Uterus (tissue), 4 donors: ENCODE measurements around the gene DDX56. TPM values are rescaled to one million over a fixed set of nuclear protein-coding genes. Genes with fewer than 3 reads are reported as not detected.
A peak's percentile ranks its signal among the peaks of the same experiment; 100 is the strongest.
"Not testable (repeated sequence)": the region's sequence is repeated elsewhere in the genome, so short reads cannot be mapped to it uniquely, and the experiment has no call there.

Experiments
- DNase-seq, 2 donors: peaks; one replicate each; pipeline ENCODE4 v3.0.0-alpha.2; 2019 to 2020
- H3K27ac ChIP-seq, 2 donors: fragments of 200-600 bp; sonication (generic); 1 replicate in 1 of 2; 2 replicates in 1 of 2; pipeline ENCODE4 v1.5.1; 2016 to 2018
- H3K27me3 ChIP-seq, 2 donors: fragments of 200-600 bp; sonication (generic); one replicate each; pipeline ENCODE4 v1.5.1; 2018 to 2019; ENCODE audit warnings: control low read depth in 1 of 2
- H3K36me3 ChIP-seq, 2 donors: fragments of 200-600 bp; sonication (generic); one replicate each; pipeline ENCODE4 v1.5.1; 2019; ENCODE audit warnings: control low read depth in 1 of 2
- H3K4me1 ChIP-seq, 2 donors: fragments of 200-600 bp; sonication (generic); one replicate each; pipeline ENCODE4 v1.5.1; 2018 to 2019; ENCODE audit warnings: control low read depth in 1 of 2
- H3K4me3 ChIP-seq, 2 donors: fragments of 200-600 bp; sonication (generic); 1 replicate in 1 of 2; 2 replicates in 1 of 2; pipeline ENCODE4 v1.5.1; 2018 to 2019; ENCODE audit warnings: mild to moderate bottlenecking in 1 of 2
- H3K9me3 ChIP-seq, 2 donors: fragments of 200-600 bp; sonication (generic); one replicate each; pipeline ENCODE4 v1.5.1; 2019; ENCODE audit warnings: control low read depth in 1 of 2
- CTCF ChIP-seq, 4 experiments: fragments of 200-600 bp in 2 of 4; fragments of 450-650 bp in 2 of 4; sonication (generic) in 2 of 4; IDR thresholded peaks; one replicate each; pipeline ENCODE4 v1.5.1; 2016 to 2019; ENCODE audit warnings: antibody characterized with exemption in 4 of 4, mild to moderate bottlenecking in 2 of 4, moderate library complexity in 1 of 4
- POLR2A ChIP-seq, 2 donors: fragments of 450-650 bp; IDR thresholded peaks; one replicate each; pipeline ENCODE4 v1.6.1; 2016; ENCODE audit warnings: antibody characterized with exemption in 2 of 2, mild to moderate bottlenecking in 1 of 2, moderate library complexity in 1 of 2
- intact Hi-C: fragments of 100-400 bp; cut with DNase I; formaldehyde crosslinking; loops from one replicate; pipeline ENCODE4 v1.15.1; 2023; ENCODE audit warnings: low total_unique reads
- total RNA-seq, 4 donors: library from RNA; depleted of rRNA in 3 of 4; stranded (reverse); fragments of >200 nt in 3 of 4; gene quantifications; one replicate each; pipeline versions ENCODE4 v1.1.0 to v1.2.4, GENCODE V29; 2014 to 2023
- donor health status: DM: yes; HTN: yes; CAD: no.

DDX56 gene
- total RNA-seq, 4 donors from 2014 or later = 35.9 to 75.8 (median 45.2) TPM

GRCh38 chr7:44606341-44607140, 32.8 kb upstream of the DDX56 start, which contains the start of gene OGDH:
OGDH (plus strand) TSS chr7:44606627; CDS start chr7:44624344, 17,717 bp downstream.
- TF ChIP-seq CTCF (IDR thresholded peaks at IDR 0.05) (peak in 1 of 4 experiments; percentile 40), POLR2A (IDR thresholded peaks at IDR 0.05) (peak; percentile 85 to 96)
- Histone ChIP-seq H3K9me3 (no peaks in the 10 kb centered on the region), H3K4me1 (peaks cover 0 to 9% of the 10 kb centered on the region in 2 donors), H3K4me3 (peak within 1 kb of the TSS; percentile 78 to 88), H3K27ac (peak within 1 kb of the TSS; percentile 96 to 100), H3K36me3 (no peaks in the 10 kb centered on the region), H3K27me3 (no peaks in the 10 kb centered on the region)
- intact Hi-C loops = no loop called here
- peak; percentile 98 to 99 for DNase-seq

GRCh38 chr7:44604941-44605340, 31.2 kb upstream of the DDX56 start:
- TF ChIP-seq POLR2A (IDR thresholded peaks at IDR 0.05) (no peak), CTCF (IDR thresholded peaks at IDR 0.05) (no peak)
- Histone ChIP-seq H3K27me3 (no peaks in the 10 kb centered on the region), H3K4me1 (peaks cover 0 to 9% of the 10 kb centered on the region in 2 donors), H3K36me3 (no peaks in the 10 kb centered on the region), H3K4me3 (no peak overlapping the region), H3K9me3 (no peaks in the 10 kb centered on the region), H3K27ac (no peak overlapping the region)
- no peak for DNase-seq
- intact Hi-C loops = no loop called here

- TF ChIP-seq POLR2A (IDR thresholded peaks at IDR 0.05) (no peak), CTCF (IDR thresholded peaks at IDR 0.05) (no peak)
Observed at GRCh38 chr7:44603193-44603592, 29.5 kb upstream of the DDX56 start.

GRCh38 chr7:44602576-44602910, 28.8 kb upstream of the DDX56 start:
- DNase-seq = no peak
- Histone ChIP-seq H3K27me3 (no peaks in the 10 kb centered on the region), H3K36me3 (no peaks in the 10 kb centered on the region), H3K4me1 (peaks cover 0 to 7% of the 10 kb centered on the region in 2 donors), H3K27ac (no peak overlapping the region), H3K4me3 (no peak overlapping the region), H3K9me3 (no peaks in the 10 kb centered on the region)
- TF ChIP-seq CTCF (IDR thresholded peaks at IDR 0.05) = no peak
- intact Hi-C loops = no loop called here

More at GRCh38 chr7:44603193-44603592, 29.5 kb upstream of the DDX56 start:
- no peaks in the 10 kb centered on the region for H3K27me3 ChIP-seq
- H3K4me1 ChIP-seq = peaks cover 0 to 9% of the 10 kb centered on the region in 2 donors
- no peaks in the 10 kb centered on the region for H3K9me3 ChIP-seq
- intact Hi-C loops = no loop called here
- no peak overlapping the region for H3K27ac ChIP-seq
- H3K36me3 ChIP-seq = no peaks in the 10 kb centered on the region
- no peak overlapping the region for H3K4me3 ChIP-seq
- no peak for DNase-seq

GRCh38 chr7:44599222-44599621, 25.5 kb upstream of the DDX56 start:
- intact Hi-C loops = no loop called here
- DNase-seq = no peak
- Histone ChIP-seq H3K9me3 (no peaks in the 10 kb centered on the region), H3K4me3 (no peak overlapping the region), H3K27ac (no peak overlapping the region), H3K4me1 (no peaks in the 10 kb centered on the region), H3K27me3 (no peaks in the 10 kb centered on the region), H3K36me3 (no peaks in the 10 kb centered on the region)
- TF ChIP-seq CTCF (IDR thresholded peaks at IDR 0.05) (no peak), POLR2A (IDR thresholded peaks at IDR 0.05) (no peak)

- DNase-seq, H3K9me3 ChIP-seq, H3K27me3 ChIP-seq, H3K27ac ChIP-seq, H3K4me3 ChIP-seq, H3K36me3 ChIP-seq, H3K4me1 ChIP-seq, intact Hi-C loops: not testable (repeated sequence)
Observed at GRCh38 chr7:44597181-44597580, 23.5 kb upstream of the DDX56 start.
